ENCODE measurements around the gene UNC13B.

Gene UNC13B

DNA sequence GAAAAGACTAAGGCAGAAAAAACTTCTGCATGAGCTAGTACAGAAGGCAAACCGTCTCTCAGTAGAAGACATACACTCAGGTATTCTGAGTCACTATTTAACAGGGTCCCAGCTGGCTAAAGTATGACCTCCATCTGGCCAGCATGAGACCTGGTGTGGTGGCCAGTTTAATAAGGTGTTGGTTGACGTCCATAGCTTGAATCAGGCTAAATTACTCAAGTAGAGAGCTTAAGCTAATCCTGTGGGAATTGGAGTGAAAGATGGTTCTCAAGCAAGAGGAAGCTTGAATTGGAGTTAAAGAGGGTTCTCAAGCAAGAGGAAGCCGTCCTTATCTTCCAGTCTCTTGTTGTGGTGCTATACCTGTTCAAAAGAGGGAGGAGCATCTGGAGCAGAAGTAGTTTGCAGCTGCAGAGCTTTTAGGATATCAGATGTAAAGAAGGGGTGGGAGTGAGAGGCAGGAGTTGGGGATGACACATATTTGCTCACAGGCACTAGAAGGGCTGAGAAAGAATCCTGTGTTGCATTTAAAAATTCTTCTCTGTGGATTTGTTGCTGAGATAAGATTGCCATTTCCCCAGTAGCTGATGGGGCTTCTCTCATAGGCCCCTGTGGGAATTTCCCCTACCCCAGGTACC lies 192.0 kb downstream of the UNC13B start:
- TF ChIP-seq CTCF (IDR thresholded peaks at IDR 0.05; ENCODE audit: insufficient read depth, low read depth, low read length, missing control alignments), result no peak
- no peak overlapping the region for H3K4me3 ChIP-seq (ENCODE audit: low read length)
- no peak for DNase-seq (ENCODE audit: low read depth)

DNA sequence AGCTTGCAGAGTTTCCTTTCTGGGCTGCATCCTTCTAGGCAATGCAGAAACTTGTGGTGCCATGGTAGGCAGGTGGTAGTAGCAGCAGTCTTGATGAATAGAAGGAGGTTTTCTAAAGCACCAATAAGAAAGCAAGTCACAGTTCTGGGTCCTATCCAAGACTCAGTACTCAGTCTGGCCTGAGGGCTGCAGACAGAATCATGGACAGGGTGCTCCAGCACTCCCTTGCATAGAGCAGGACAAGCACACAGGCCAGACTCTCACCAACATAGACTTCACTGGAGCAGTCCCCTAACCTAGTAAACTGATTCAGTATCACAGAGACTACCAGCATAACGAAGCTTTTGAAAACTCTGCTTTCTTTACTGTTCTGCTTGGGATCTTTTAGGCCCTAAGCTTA lies 194.1 kb downstream of the UNC13B start:
- no peak for DNase-seq (ENCODE audit: low read depth)
- TF ChIP-seq CTCF (IDR thresholded peaks at IDR 0.05; ENCODE audit: insufficient read depth, low read depth, low read length, missing control alignments), result no peak
- no peak overlapping the region for H3K4me3 ChIP-seq (ENCODE audit: low read length)

GRCh38 chr9:35357116-35357515 lies 195.3 kb downstream of the UNC13B start:
- DNase-seq (ENCODE audit: low read depth), result no peak
- TF ChIP-seq CTCF (IDR thresholded peaks at IDR 0.05; ENCODE audit: insufficient read depth, low read depth, low read length, missing control alignments), result no peak
- no peak overlapping the region for H3K4me3 ChIP-seq (ENCODE audit: low read length)

- DNase-seq (ENCODE audit: low read depth), result no peak
- no peak overlapping the region for H3K4me3 ChIP-seq (ENCODE audit: low read length)
- no peak for TF ChIP-seq CTCF (IDR thresholded peaks at IDR 0.05; ENCODE audit: insufficient read depth, low read depth, low read length, missing control alignments)
Observed at GRCh38 chr9:35357826-35358225, 196.0 kb downstream of the UNC13B start.

DNA sequence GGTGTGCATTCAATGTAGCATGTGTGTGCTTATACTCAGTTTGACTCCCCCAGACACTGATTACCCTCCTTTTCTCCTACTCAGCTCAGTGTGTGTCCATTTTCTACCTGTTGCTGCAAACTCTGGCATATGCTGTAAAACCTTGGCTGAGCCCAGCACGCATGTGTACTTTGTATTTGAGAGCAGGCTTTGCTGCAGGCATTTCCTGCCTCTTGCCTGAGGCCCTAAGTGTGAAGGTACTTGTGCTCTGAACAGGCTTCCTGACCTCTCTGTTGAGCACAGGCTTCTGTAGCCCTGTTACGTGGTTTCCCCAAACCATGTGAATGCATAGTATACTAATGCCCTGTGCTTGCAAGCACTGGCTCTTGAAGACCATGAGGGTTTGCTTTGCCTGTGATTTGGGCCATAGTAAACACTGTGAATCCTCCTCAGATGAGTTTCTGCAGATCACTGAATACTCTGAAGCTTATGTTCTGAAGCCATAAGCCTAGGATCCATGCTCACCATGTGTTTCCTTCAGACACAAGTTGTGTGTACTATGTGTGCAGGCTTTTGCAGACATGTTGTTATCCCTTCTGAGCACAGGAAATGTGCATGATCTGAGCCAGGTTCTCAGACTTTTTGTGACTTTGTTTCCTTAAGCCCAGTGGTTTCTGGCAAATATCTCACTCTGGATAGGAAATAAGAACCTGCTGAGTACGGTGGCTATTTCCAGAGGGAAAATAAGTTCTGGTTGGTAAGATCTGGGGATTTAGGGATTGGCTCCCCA lies 203.2 kb downstream of the UNC13B start:
- H3K4me3 ChIP-seq (ENCODE audit: low read length), result no peak overlapping the region
- no peak for TF ChIP-seq CTCF (IDR thresholded peaks at IDR 0.05; ENCODE audit: insufficient read depth, low read depth, low read length, missing control alignments)
- DNase-seq (ENCODE audit: low read depth), result no peak

GRCh38 chr9:35366627-35367026 lies 204.8 kb downstream of the UNC13B start:
- H3K4me3 ChIP-seq (ENCODE audit: low read length), result no peak overlapping the region
- no peak for TF ChIP-seq CTCF (IDR thresholded peaks at IDR 0.05; ENCODE audit: insufficient read depth, low read depth, low read length, missing control alignments)
- DNase-seq (ENCODE audit: low read depth), result no peak

All from epithelial cell of esophagus (primary cell).